GM12878 (cell line): Measurements from ENCODE around the gene LIMCH1.

Experiments
- EP300 ChIP-seq, 2 experiments: fragments of 150-350 bp in 1 of 2; IDR thresholded peaks; 2 replicates each; pipeline ENCODE4 v1.6.1; 2011 to 2012; ENCODE audit warnings: low read depth in 2 of 2, low read length in 2 of 2, borderline replicate concordance in 1 of 2, improper control_type of control experiment in 1 of 2, inconsistent platforms in 1 of 2; ENCODE audit not compliant: control insufficient read depth in 1 of 2
- EZH2 ChIP-seq: IDR thresholded peaks from 2 replicates; pipeline ENCODE4 v1.6.1; 2012; ENCODE audit warnings: low read depth, mild to moderate bottlenecking, control low read depth, inconsistent platforms, low read length, borderline replicate concordance; ENCODE audit not compliant: control insufficient read depth
- HCFC1 ChIP-seq: fragments of 150-350 bp; IDR thresholded peaks from 2 replicates; pipeline ENCODE4 v1.6.1; 2014; ENCODE audit warnings: low read length
- HDAC2 ChIP-seq: fragments of 200-600 bp; sonication (generic); IDR thresholded peaks from 2 replicates; pipeline ENCODE4 v1.6.1; 2017
- HDGF ChIP-seq: fragments of 450-650 bp; IDR thresholded peaks from 2 replicates; pipeline ENCODE4 v1.6.1; 2016; ENCODE audit warnings: antibody characterized with exemption
- IRF4 ChIP-seq: IDR thresholded peaks from 2 replicates; pipeline ENCODE4 v1.6.1; 2011; ENCODE audit warnings: low read depth, low read length
- JUNB ChIP-seq: IDR thresholded peaks from 2 replicates; pipeline ENCODE4 v1.6.1; 2016; ENCODE audit warnings: antibody characterized with exemption, mild to moderate bottlenecking
- MEF2B ChIP-seq: fragments of 450-650 bp; IDR thresholded peaks from 2 replicates; pipeline ENCODE4 v1.6.1; 2018; ENCODE audit warnings: mild to moderate bottlenecking, moderate library complexity; ENCODE audit not compliant: partially characterized antibody, poor library complexity, severe bottlenecking
- POLR2A ChIP-seq: IDR thresholded peaks from 2 replicates; pipeline ENCODE4 v1.6.1; 2011; ENCODE audit warnings: low read depth, mild to moderate bottlenecking, low read length
- POLR2AphosphoS2 ChIP-seq: IDR thresholded peaks from 2 replicates; pipeline ENCODE4 v1.6.1; 2011; ENCODE audit warnings: low read depth, mild to moderate bottlenecking, low read length, improper control_type of control experiment, moderate library complexity
- RAD21 ChIP-seq: IDR thresholded peaks from 2 replicates; pipeline ENCODE4 v1.6.1; 2011; ENCODE audit warnings: mild to moderate bottlenecking, low read depth, low read length, moderate library complexity; ENCODE audit not compliant: insufficient read depth
- REST ChIP-seq: IDR thresholded peaks from 2 replicates; pipeline ENCODE4 v1.6.1; 2012; ENCODE audit warnings: mild to moderate bottlenecking, low read depth, low read length
- ZNF384 ChIP-seq: IDR thresholded peaks from 2 replicates; pipeline ENCODE4 v1.6.1; 2012; ENCODE audit warnings: low read depth, mild to moderate bottlenecking, low read length, improper control_type of control experiment, borderline replicate concordance
- TF ChIP-seq, protein P1 (sequence below), 3 experiments: IDR thresholded peaks in 2 of 3; conservative IDR thresholded peaks in 1 of 3; 2 replicates each; pipeline ENCODE4 v1.5.1; 2011; ENCODE audit warnings: low read depth in 3 of 3, low read length in 3 of 3, mild to moderate bottlenecking in 3 of 3, control low read depth in 2 of 3, moderate library complexity in 2 of 3, inconsistent platforms in 1 of 3, mixed read lengths in 1 of 3; ENCODE audit not compliant: control insufficient read depth in 2 of 3, insufficient read depth in 1 of 3; ENCODE audit errors: extremely low read depth in 1 of 3

DNA sequence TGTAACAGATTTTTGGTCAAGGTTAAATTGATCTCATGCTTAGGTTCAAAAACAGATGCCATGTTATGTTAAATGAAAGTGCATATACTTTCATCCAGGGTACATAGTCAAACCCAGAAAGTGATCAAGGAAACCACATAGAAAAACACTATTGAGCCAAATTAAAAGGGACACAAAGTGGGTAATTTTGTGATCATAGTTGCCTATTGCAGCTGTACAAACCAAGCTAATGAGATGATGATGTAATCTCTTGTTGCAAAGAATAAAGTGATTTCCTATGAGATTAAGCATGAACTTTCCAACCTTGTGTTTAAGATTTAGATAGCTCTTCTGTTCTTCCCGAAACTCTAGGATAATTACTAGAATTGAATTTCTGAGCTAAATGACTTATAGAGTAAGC, 20.2 kb upstream of the LIMCH1 start:
- TF ChIP-seq, protein P1, sequence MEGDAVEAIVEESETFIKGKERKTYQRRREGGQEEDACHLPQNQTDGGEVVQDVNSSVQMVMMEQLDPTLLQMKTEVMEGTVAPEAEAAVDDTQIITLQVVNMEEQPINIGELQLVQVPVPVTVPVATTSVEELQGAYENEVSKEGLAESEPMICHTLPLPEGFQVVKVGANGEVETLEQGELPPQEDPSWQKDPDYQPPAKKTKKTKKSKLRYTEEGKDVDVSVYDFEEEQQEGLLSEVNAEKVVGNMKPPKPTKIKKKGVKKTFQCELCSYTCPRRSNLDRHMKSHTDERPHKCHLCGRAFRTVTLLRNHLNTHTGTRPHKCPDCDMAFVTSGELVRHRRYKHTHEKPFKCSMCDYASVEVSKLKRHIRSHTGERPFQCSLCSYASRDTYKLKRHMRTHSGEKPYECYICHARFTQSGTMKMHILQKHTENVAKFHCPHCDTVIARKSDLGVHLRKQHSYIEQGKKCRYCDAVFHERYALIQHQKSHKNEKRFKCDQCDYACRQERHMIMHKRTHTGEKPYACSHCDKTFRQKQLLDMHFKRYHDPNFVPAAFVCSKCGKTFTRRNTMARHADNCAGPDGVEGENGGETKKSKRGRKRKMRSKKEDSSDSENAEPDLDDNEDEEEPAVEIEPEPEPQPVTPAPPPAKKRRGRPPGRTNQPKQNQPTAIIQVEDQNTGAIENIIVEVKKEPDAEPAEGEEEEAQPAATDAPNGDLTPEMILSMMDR (IDR thresholded peaks at IDR 0.05 in 2 of 3, conservative IDR thresholded peaks at IDR 0.05 in 1 of 3; ENCODE audit: control insufficient read depth in 2 of 3, extremely low read depth in 1 of 3, insufficient read depth in 1 of 3, low read depth in 3 of 3, low read length in 3 of 3): no peak
- TF ChIP-seq JUNB: no peak
- TF ChIP-seq HDAC2: no peak
- TF ChIP-seq HCFC1: no peak
- TF ChIP-seq POLR2AphosphoS2: no peak
- TF ChIP-seq MEF2B: no peak
- no peak for TF ChIP-seq POLR2A
- TF ChIP-seq EZH2: no peak
- TF ChIP-seq RAD21: no peak
- no peak for TF ChIP-seq EP300 (IDR thresholded peaks at IDR 0.05; ENCODE audit: borderline replicate concordance in 1 of 2, control insufficient read depth in 1 of 2, low read depth in 2 of 2, low read length in 2 of 2)
- TF ChIP-seq ZNF384: no peak
- TF ChIP-seq HDGF: no peak
- no peak for TF ChIP-seq IRF4
- no peak for TF ChIP-seq REST
